HepG2 (cell line): Measurements from ENCODE around the gene CACNA1G. TPM values are rescaled to one million over a fixed set of nuclear protein-coding genes. Genes with fewer than 3 reads are reported as not detected.

Experiments
- AFF4 ChIP-seq: sonication (generic); formaldehyde crosslinking; IDR thresholded peaks from 2 replicates; pipeline ENCODE4 v1.4.0; 2020; ENCODE audit warnings: missing genetic modification reagents
- ARID2 ChIP-seq: sonication (generic); formaldehyde crosslinking; IDR thresholded peaks from 2 replicates; pipeline ENCODE4 v1.8.1; 2022; ENCODE audit warnings: mild to moderate bottlenecking, missing genetic modification reagents, borderline replicate concordance
- CEBPZ ChIP-seq: IDR thresholded peaks from 2 replicates; pipeline ENCODE4 v1.6.1; 2012; ENCODE audit warnings: low read length, improper control_type of control experiment
- EEA1 ChIP-seq: sonication (generic); formaldehyde crosslinking; IDR thresholded peaks from 2 replicates; pipeline ENCODE4 v1.5.1; 2020; ENCODE audit warnings: mild to moderate bottlenecking, missing genetic modification reagents, borderline replicate concordance
- EED ChIP-seq: sonication (generic); formaldehyde crosslinking; IDR thresholded peaks from 2 replicates; pipeline ENCODE4 v1.5.0; 2020; ENCODE audit warnings: mild to moderate bottlenecking, missing genetic modification reagents
- FLYWCH1 ChIP-seq: sonication (generic); formaldehyde crosslinking; IDR thresholded peaks from 2 replicates; pipeline ENCODE4 v1.8.1; 2023; ENCODE audit warnings: mild to moderate bottlenecking, missing genetic modification reagents
- FOXM1 ChIP-seq: sonication (generic); formaldehyde crosslinking; IDR thresholded peaks from 2 replicates; pipeline ENCODE4 v1.5.0; 2020; ENCODE audit warnings: missing genetic modification reagents
- GATA4 ChIP-seq: sonication (generic); IDR thresholded peaks from 2 replicates; pipeline ENCODE4 v1.6.1; 2016; ENCODE audit warnings: antibody characterized with exemption, low read depth, borderline replicate concordance
- HCFC1 ChIP-seq: fragments of 150-350 bp; IDR thresholded peaks from 2 replicates; pipeline ENCODE4 v1.6.1; 2014; ENCODE audit warnings: low read depth, low read length
- KLF9 ChIP-seq: IDR thresholded peaks from 2 replicates; pipeline ENCODE4 v1.6.1; 2016; ENCODE audit warnings: low read depth
- NCOA2 ChIP-seq: sonication (generic); formaldehyde crosslinking; IDR thresholded peaks from 2 replicates; pipeline ENCODE4 v1.8.0; 2022; ENCODE audit warnings: inconsistent platforms
- PHF5A ChIP-seq: IDR thresholded peaks from one replicate; pipeline ENCODE4 v1.6.1; 2018; ENCODE audit warnings: low read depth, missing genetic modification reagents; ENCODE audit not compliant: unreplicated experiment
- SMARCE1 ChIP-seq: fragments of 450-650 bp; IDR thresholded peaks from 2 replicates; pipeline ENCODE4 v1.6.1; 2017; ENCODE audit warnings: borderline replicate concordance
- TOE1 ChIP-seq: sonication (generic); formaldehyde crosslinking; IDR thresholded peaks from 2 replicates; pipeline ENCODE4 v1.4.0; 2020; ENCODE audit warnings: mild to moderate bottlenecking, missing genetic modification reagents
- WIZ ChIP-seq: sonication (generic); formaldehyde crosslinking; IDR thresholded peaks from 2 replicates; pipeline ENCODE4 v1.5.1; 2020; ENCODE audit warnings: mild to moderate bottlenecking, missing genetic modification reagents
- ZNF317 ChIP-seq: sonication (generic); formaldehyde crosslinking; IDR thresholded peaks from 2 replicates; pipeline ENCODE4 v1.5.0; 2020; ENCODE audit warnings: mild to moderate bottlenecking, missing genetic modification reagents
- ZNF343 ChIP-seq: sonication (generic); formaldehyde crosslinking; IDR thresholded peaks from 2 replicates; pipeline ENCODE4 v1.4.0; 2020; ENCODE audit warnings: mild to moderate bottlenecking, missing genetic modification reagents
- ZNF552 ChIP-seq: sonication (generic); formaldehyde crosslinking; IDR thresholded peaks from 2 replicates; pipeline ENCODE4 v1.9.0; 2022; ENCODE audit warnings: missing genetic modification reagents, mild to moderate bottlenecking, borderline replicate concordance
- polyA plus RNA-seq, 8 experiments: library from polyadenylated mRNA; depleted of rRNA in 3 of 8; stranded (reverse) in 7 of 8; unstranded in 1 of 8; fragments of >200 nt; fragmentation: Illumina TruSeq in 4 of 8; extraction: Trizol in 4 of 8; gene quantifications; 2 replicates each; pipeline versions ENCODE4 v1.2.1 to v1.2.3, GENCODE V29; 2011 to 2016; ENCODE audit warnings: low read depth in 4 of 8, missing spikeins in 1 of 8, mixed read lengths in 1 of 8; ENCODE audit not compliant: insufficient read depth in 1 of 8
- total RNA-seq, 5 experiments: library from RNA; depleted of rRNA; stranded (reverse); fragments of >200 nt; fragmentation: Illumina TruSeq; extraction: Trizol; gene quantifications; 2 replicates each; pipeline ENCODE4 v1.2.3, GENCODE V29; 2016; ENCODE audit warnings: low read depth in 1 of 5
- TF ChIP-seq, protein P1 (sequence below): IDR thresholded peaks from 2 replicates; pipeline ENCODE4 v1.6.1; 2016; ENCODE audit warnings: missing compliant biosample characterization, missing genetic modification reagents, borderline replicate concordance
- TF ChIP-seq, protein P2 (sequence below): sonication (generic); formaldehyde crosslinking; IDR thresholded peaks from 2 replicates; pipeline ENCODE4 v1.9.0; 2021; ENCODE audit warnings: missing genetic modification reagents, borderline replicate concordance

The CACNA1G gene
- total and polyA plus RNA-seq, 2 of the 13 experiments (the other 11 are each of a cell fraction or from before 2014, with no cell fraction given), result 0.02 TPM; not detected in 1

DNA sequence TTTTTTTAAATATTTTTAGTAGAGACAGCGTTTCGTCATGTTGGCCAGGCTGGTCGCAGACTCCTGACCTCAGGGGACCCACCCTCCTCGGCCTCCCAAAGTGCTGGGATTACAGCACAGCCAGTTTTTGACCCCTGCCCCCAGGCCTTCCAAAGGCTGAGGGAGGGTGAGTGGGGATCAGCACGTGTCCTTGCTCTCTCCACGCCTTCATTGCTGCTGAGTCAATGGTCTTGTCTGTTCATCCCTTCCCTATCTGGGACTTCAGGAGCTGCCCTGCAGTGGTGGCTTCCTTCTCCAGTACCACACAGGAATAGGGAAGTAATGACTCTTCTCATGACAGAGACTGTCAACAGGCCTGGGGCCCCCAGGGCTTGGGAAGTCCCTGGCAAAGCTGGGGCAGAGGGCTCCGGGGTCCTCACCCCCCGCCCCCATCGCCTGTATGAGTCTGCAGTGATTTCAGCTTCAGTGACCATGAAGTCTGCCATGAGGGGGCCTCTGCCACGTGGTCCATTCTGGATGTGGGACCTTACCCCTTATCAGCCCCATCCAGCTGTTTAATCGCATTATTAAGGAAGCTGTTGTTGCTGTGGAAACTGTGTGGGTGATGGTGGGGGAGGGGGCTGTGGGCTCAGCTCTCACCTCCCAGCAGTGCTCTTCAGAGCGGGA is 80.3 kb downstream of the CACNA1G start (continued):
- TF ChIP-seq, protein P1, sequence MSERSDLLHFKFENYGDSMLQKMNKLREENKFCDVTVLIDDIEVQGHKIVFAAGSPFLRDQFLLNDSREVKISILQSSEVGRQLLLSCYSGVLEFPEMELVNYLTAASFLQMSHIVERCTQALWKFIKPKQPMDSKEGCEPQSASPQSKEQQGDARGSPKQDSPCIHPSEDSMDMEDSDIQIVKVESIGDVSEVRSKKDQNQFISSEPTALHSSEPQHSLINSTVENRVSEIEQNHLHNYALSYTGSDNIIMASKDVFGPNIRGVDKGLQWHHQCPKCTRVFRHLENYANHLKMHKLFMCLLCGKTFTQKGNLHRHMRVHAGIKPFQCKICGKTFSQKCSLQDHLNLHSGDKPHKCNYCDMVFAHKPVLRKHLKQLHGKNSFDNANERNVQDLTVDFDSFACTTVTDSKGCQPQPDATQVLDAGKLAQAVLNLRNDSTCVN (CRISPR knock-in tag), result peak; percentile 23; the same call in 1 of the 2 replicates
- TF ChIP-seq, protein P2, sequence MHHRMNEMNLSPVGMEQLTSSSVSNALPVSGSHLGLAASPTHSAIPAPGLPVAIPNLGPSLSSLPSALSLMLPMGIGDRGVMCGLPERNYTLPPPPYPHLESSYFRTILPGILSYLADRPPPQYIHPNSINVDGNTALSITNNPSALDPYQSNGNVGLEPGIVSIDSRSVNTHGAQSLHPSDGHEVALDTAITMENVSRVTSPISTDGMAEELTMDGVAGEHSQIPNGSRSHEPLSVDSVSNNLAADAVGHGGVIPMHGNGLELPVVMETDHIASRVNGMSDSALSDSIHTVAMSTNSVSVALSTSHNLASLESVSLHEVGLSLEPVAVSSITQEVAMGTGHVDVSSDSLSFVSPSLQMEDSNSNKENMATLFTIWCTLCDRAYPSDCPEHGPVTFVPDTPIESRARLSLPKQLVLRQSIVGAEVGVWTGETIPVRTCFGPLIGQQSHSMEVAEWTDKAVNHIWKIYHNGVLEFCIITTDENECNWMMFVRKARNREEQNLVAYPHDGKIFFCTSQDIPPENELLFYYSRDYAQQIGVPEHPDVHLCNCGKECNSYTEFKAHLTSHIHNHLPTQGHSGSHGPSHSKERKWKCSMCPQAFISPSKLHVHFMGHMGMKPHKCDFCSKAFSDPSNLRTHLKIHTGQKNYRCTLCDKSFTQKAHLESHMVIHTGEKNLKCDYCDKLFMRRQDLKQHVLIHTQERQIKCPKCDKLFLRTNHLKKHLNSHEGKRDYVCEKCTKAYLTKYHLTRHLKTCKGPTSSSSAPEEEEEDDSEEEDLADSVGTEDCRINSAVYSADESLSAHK, result no peak; the same call in 1 of the 2 replicates
- no peak for TF ChIP-seq EEA1 (CRISPR knock-in tag)
- TF ChIP-seq CEBPZ, result no peak
- TF ChIP-seq FOXM1 (CRISPR knock-in tag), result no peak
- peak; percentile 61; the same call in 1 of the 2 replicates for TF ChIP-seq TOE1 (CRISPR knock-in tag)
- no peak for TF ChIP-seq AFF4
- no peak for TF ChIP-seq KLF9
- no peak for TF ChIP-seq SMARCE1
- no peak for TF ChIP-seq WIZ (CRISPR knock-in tag)
- TF ChIP-seq GATA4, result no peak
- TF ChIP-seq NCOA2 (CRISPR knock-in tag), result peak; percentile 67
- no peak for TF ChIP-seq ARID2
- TF ChIP-seq ZNF552 (CRISPR knock-in tag), result no peak
- no peak for TF ChIP-seq HCFC1
- no peak for TF ChIP-seq ZNF317 (CRISPR knock-in tag)
- TF ChIP-seq PHF5A (CRISPR knock-in tag), result no peak
- no peak for TF ChIP-seq ZNF343 (CRISPR knock-in tag)
- TF ChIP-seq EED, result no peak
- TF ChIP-seq FLYWCH1, result no peak
